Kidney (tissue), 14 donors: Measurements from ENCODE around the gene RIMS4. TPM values are rescaled to one million over a fixed set of nuclear protein-coding genes. Genes with fewer than 3 reads are reported as not detected.

Source experiments
- DNase-seq, 5 donors: peaks; one replicate each; pipeline ENCODE4 v3.0.0-alpha.2; 2013 to 2020
- FAIRE-seq: peaks from 2 replicates; lab custom pipeline; 2012; peaks lifted over from hg19 to GRCh38; lab: Jason Lieb, UNC
- H3K27ac ChIP-seq, 2 donors: one replicate each; pipeline ENCODE4 v1.7.0; 2013; ENCODE audit warnings: low read depth in 2 of 2, low read length in 2 of 2, inconsistent platforms in 1 of 2
- H3K27me3 ChIP-seq: one replicate; pipeline ENCODE4 v1.7.1; 2013; ENCODE audit warnings: low read length, inconsistent platforms; ENCODE audit not compliant: control insufficient read depth, insufficient read depth
- H3K36me3 ChIP-seq, 3 donors: one replicate each; pipeline versions ENCODE4 v1.7.0 to v1.7.1; 2013; ENCODE audit warnings: low read length in 3 of 3, control low read depth in 1 of 3, inconsistent platforms in 1 of 3; ENCODE audit not compliant: insufficient read depth in 3 of 3, control insufficient read depth in 2 of 3
- H3K4me1 ChIP-seq, 3 donors: one replicate each; pipeline versions ENCODE4 v1.7.0 to v1.7.1; 2013; ENCODE audit warnings: low read length in 3 of 3, inconsistent platforms in 1 of 3, low read depth in 1 of 3; ENCODE audit not compliant: control insufficient read depth in 2 of 3, insufficient read depth in 2 of 3
- H3K4me3 ChIP-seq, 3 donors: one replicate each; pipeline versions ENCODE4 v1.7.0 to v1.8.1; 2013; ENCODE audit warnings: low read length in 3 of 3, control low read depth in 1 of 3, inconsistent platforms in 1 of 3
- H3K9ac ChIP-seq, 3 donors: one replicate each; pipeline versions ENCODE4 v1.7.0 to v1.7.1; 2013; ENCODE audit warnings: low read length in 3 of 3, control low read depth in 1 of 3, inconsistent platforms in 1 of 3
- H3K9me3 ChIP-seq, 3 donors: one replicate each; pipeline versions ENCODE4 v1.7.0 to v1.7.1; 2013; ENCODE audit warnings: low read length in 3 of 3, control low read depth in 1 of 3, inconsistent platforms in 1 of 3; ENCODE audit not compliant: control insufficient read depth in 2 of 3, insufficient read depth in 1 of 3
- CTCF ChIP-seq: IDR thresholded peaks from 3 replicates; pipeline ENCODE4 v1.5.1; 2012; ENCODE audit warnings: mild to moderate bottlenecking, moderate library complexity, borderline replicate concordance; ENCODE audit not compliant: insufficient read depth; ENCODE audit errors: extremely low read depth
- intact Hi-C: fragments of 100-400 bp; cut with DNase I; formaldehyde crosslinking; loops from one replicate; pipeline ENCODE4 v1.11.1; 2022
- polyA plus RNA-seq: library from polyadenylated mRNA; stranded (reverse); fragments of 350-450 nt; fragmentation: Illumina TruSeq; extraction: RNeasy Lipid Tissue Mini Kit (QIAGEN cat#74804); gene quantifications from one replicate; pipeline ENCODE4 v1.2.3, GENCODE V29; 2014; ENCODE audit warnings: low read depth, low replicate concordance; ENCODE audit not compliant: insufficient read depth
- total RNA-seq: library from RNA; stranded (reverse); fragmentation: NEBNext Ultra II Directional; extraction: Animal tissue kit (Norgen Biotek cat#: 25700); gene quantifications from one replicate; pipeline ENCODE4 v1.2.1, GENCODE V29; 2021
- donor health status: control.
- donor health status: control.
- donor health status: control.
- donor health status: control.
- donor health status: control.
- donor health status: DM: yes; HTN: yes; CAD: no.
- donor health status: Normal renal cell carcinoma (clear cell type).

Gene RIMS4
- total and polyA plus RNA-seq, 2 donors from 2014 or later: 0.13 TPM; not detected in 1

GRCh38 chr20:44716309-44717106 lies 93.8 kb downstream of the RIMS4 start:
- no peaks in the 10 kb centered on the region for H3K27me3 ChIP-seq
- TF ChIP-seq CTCF: no peak
- peak in 1 of 5 donors; percentile 49 for DNase-seq

GRCh38 chr20:44715499-44716308 lies 94.6 kb downstream of the RIMS4 start:
- DNase-seq (peak in 1 of 5 donors; percentile 37), FAIRE-seq (no peak)
- Histone ChIP-seq H3K9ac (no peak overlapping the region), H3K27ac (no peak overlapping the region), H3K9me3 (no peaks in the 10 kb centered on the region), H3K4me1 (peaks cover 0 to 2% (median 0%) of the 10 kb centered on the region in 3 donors), H3K4me3 (no peak overlapping the region), H3K36me3 (no peaks in the 10 kb centered on the region), H3K27me3 (no peaks in the 10 kb centered on the region)
- intact Hi-C loops: no loop called here
- TF ChIP-seq CTCF: no peak

More at GRCh38 chr20:44716309-44717106, 93.8 kb downstream of the RIMS4 start:
- Histone ChIP-seq H3K27ac (no peak overlapping the region), H3K9me3 (no peaks in the 10 kb centered on the region), H3K9ac (no peak overlapping the region), H3K36me3 (no peaks in the 10 kb centered on the region), H3K4me1 (peaks cover 0 to 2% (median 0%) of the 10 kb centered on the region in 3 donors), H3K4me3 (no peak overlapping the region)
- intact Hi-C loops: no loop called here
- FAIRE-seq: no peak

- Histone ChIP-seq H3K36me3 (no peaks in the 10 kb centered on the region), H3K27me3 (no peaks in the 10 kb centered on the region), H3K9ac (no peak within 1 kb of the TSS), H3K9me3 (no peaks in the 10 kb centered on the region), H3K4me1 (peaks cover 0 to 2% (median 0%) of the 10 kb centered on the region in 3 donors), H3K27ac (no peak within 1 kb of the TSS), H3K4me3 (no peak within 1 kb of the TSS)
- FAIRE-seq: no peak
- no peak for TF ChIP-seq CTCF
- intact Hi-C loops: no loop called here
- peak in 1 of 5 donors; percentile 94 for DNase-seq
Measured at GRCh38 chr20:44714701-44715498, 95.4 kb downstream of the RIMS4 start, which contains the start of gene CCN5. CCN5 (plus strand) TSS chr20:44715369; CDS start chr20:44715391, 22 bp downstream.
